ENCODE results near the gene HAS3. TPM values are rescaled to one million over a fixed set of nuclear protein-coding genes. Genes with fewer than 3 reads are reported as not detected.
"Not testable (repeated sequence)": the region's sequence is repeated elsewhere in the genome, so short reads cannot be mapped to it uniquely, and the experiment has no call there.

The HAS3 gene
- total RNA-seq, 6 donors from 2014 or later: 4.5 to 32.0 (median 15.8) TPM

DNA sequence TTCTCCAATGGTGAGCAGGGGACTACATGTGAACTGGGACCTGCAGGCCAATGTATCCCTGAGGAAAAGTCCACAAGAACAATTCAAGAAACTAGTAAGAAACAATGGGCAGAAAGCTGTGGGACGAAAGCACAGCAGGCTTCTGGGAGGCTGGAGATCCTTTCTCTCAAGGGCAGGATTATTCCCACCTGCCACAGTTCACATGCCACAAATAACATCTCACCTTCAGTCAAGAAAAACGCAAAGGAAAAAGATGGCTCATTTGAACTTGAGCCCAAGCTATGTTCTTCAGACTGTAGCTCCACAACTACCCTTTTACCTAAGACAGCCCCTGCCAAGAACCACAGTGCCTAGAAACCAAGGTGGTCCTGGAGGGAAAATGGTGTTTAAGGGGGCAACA lies 13.0 kb downstream of the HAS3 start:
- ATAC-seq (ENCODE audit: low FRiP score in 2 of 2): no peak
- H3K36me3 ChIP-seq: peaks cover 14 to 68% (median 59%) of the 10 kb centered on the region in 4 donors
- H3K27ac ChIP-seq: no peak overlapping the region
- 86 to 97% methylated on average over 2 of the region's 2 CpGs for WGBS, 2 donors
- no peak for DNase-seq
- TF ChIP-seq POLR2A (IDR thresholded peaks at IDR 0.05) (no peak), POLR2AphosphoS5 (IDR thresholded peaks at IDR 0.05) (no peak), EP300 (IDR thresholded peaks at IDR 0.05) (no peak), CTCF (IDR thresholded peaks at IDR 0.05) (no peak)
- H3K9me3 ChIP-seq: no peaks in the 10 kb centered on the region
- no peak overlapping the region for H3K4me3 ChIP-seq
- H3K27me3 ChIP-seq: no peaks in the 10 kb centered on the region
- peaks cover 0 to 14% (median 0%) of the 10 kb centered on the region in 4 donors for H3K4me1 ChIP-seq

DNA sequence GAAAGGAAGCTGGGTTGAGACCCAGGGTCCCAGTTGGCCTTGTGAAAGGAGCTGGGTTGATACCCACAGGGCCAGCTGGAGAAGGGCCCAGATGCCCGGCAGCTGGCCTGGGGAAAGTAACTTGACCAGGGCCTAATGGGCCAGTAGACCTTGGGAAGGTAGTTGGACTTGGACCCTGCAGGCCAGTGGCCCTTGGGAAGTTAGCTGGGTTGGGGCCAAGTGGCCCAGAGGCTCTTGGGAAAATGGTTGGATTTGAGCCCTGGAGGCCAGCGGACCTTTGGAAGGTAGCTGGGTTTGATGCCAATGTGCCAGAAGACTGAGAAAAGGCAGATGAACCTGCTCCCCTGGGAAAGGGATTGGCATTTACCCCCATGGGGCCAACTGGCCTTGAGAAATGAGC lies 13.5 kb downstream of the HAS3 start:
- no peaks in the 10 kb centered on the region for H3K27me3 ChIP-seq
- H3K4me1 ChIP-seq: peaks cover 0 to 14% (median 0%) of the 10 kb centered on the region in 4 donors
- WGBS, 2 donors: 84 to 100% methylated on average over 1 to 2 of the region's 2 CpGs
- no peak overlapping the region for H3K4me3 ChIP-seq
- no peaks in the 10 kb centered on the region for H3K9me3 ChIP-seq
- ATAC-seq (ENCODE audit: low FRiP score in 2 of 2): no peak
- DNase-seq: no peak
- no peak overlapping the region for H3K27ac ChIP-seq
- H3K36me3 ChIP-seq: peaks cover 14 to 64% (median 55%) of the 10 kb centered on the region in 4 donors
- TF ChIP-seq POLR2A (IDR thresholded peaks at IDR 0.05): no peak
- TF ChIP-seq EP300 (IDR thresholded peaks at IDR 0.05): no peak
- no peak for TF ChIP-seq CTCF (IDR thresholded peaks at IDR 0.05)
- no peak for TF ChIP-seq POLR2AphosphoS5 (IDR thresholded peaks at IDR 0.05)

DNA sequence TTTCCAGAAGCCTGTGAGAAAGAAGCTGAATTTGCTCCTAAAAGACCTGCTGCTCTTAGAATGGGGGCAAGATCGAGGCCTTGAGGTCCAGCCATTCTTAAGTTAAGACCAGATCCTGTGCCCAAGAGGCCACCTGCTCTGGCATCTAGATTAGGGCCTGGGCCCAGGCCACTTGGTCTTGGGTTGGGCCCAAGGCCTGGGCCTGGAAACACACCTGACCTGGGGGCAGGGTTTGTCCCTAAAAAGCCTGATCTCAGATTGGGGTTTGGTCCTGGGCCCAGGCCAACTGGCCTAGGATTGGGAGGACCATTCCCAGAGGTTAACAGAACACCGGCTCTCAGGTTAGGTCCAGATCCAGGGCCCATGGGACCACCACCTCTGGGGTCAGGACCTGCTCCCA lies 14.1 kb downstream of the HAS3 start:
- no peak for TF ChIP-seq POLR2A (IDR thresholded peaks at IDR 0.05)
- TF ChIP-seq POLR2AphosphoS5 (IDR thresholded peaks at IDR 0.05): no peak
- no peak for TF ChIP-seq CTCF (IDR thresholded peaks at IDR 0.05)
- TF ChIP-seq EP300 (IDR thresholded peaks at IDR 0.05): no peak
- ATAC-seq (ENCODE audit: low FRiP score in 2 of 2): no peak
- no peaks in the 10 kb centered on the region for H3K9me3 ChIP-seq
- no peak overlapping the region for H3K27ac ChIP-seq
- peaks cover 0 to 14% (median 0%) of the 10 kb centered on the region in 4 donors for H3K4me1 ChIP-seq
- peaks cover 14 to 59% (median 51%) of the 10 kb centered on the region in 4 donors for H3K36me3 ChIP-seq
- DNase-seq: no peak
- 93 to 100% methylated on average over 1 to 2 of the region's 2 CpGs for WGBS, 2 donors
- H3K4me3 ChIP-seq: no peak overlapping the region
- no peaks in the 10 kb centered on the region for H3K27me3 ChIP-seq

- peaks cover 0 to 14% (median 0%) of the 10 kb centered on the region in 4 donors for H3K4me1 ChIP-seq
- WGBS, 2 donors: 92% methylated on average over 8 to 19 of the region's 19 CpGs
- DNase-seq (no peak), ATAC-seq (ENCODE audit: low FRiP score in 2 of 2) (no peak)
- no peaks in the 10 kb centered on the region for H3K9me3 ChIP-seq
- no peak overlapping the region for H3K4me3 ChIP-seq
- H3K27me3 ChIP-seq: no peaks in the 10 kb centered on the region
- TF ChIP-seq POLR2A (IDR thresholded peaks at IDR 0.05): no peak
- TF ChIP-seq EP300 (IDR thresholded peaks at IDR 0.05): no peak
- TF ChIP-seq POLR2AphosphoS5 (IDR thresholded peaks at IDR 0.05): no peak
- TF ChIP-seq CTCF (IDR thresholded peaks at IDR 0.05): no peak
- no peak overlapping the region for H3K27ac ChIP-seq
- peaks cover 10 to 52% (median 47%) of the 10 kb centered on the region in 4 donors for H3K36me3 ChIP-seq
Observed at GRCh38 chr16:69120096-69120664, 14.7 kb downstream of the HAS3 start.

DNA sequence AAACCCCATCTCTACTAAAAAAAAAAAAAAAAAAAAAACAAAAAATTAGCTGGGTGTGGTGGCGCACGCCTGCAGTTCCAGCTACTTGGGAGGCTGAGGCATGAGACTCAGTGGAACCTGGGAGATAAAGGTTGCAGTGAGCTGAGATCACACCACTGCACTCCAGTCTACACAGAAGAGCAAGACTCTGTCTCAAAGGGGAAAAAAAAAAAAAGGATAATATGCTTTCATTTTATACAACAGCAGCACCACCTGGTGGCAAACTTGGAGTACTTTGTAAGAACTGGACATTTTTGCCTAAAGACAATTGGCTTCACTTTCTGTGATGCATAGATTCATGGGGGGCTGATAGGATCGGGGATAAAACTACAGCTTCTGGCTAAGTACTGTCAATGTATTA lies 18.5 kb downstream of the HAS3 start:
- peaks cover 5 to 29% (median 25%) of the 10 kb centered on the region in 4 donors for H3K36me3 ChIP-seq

DNA sequence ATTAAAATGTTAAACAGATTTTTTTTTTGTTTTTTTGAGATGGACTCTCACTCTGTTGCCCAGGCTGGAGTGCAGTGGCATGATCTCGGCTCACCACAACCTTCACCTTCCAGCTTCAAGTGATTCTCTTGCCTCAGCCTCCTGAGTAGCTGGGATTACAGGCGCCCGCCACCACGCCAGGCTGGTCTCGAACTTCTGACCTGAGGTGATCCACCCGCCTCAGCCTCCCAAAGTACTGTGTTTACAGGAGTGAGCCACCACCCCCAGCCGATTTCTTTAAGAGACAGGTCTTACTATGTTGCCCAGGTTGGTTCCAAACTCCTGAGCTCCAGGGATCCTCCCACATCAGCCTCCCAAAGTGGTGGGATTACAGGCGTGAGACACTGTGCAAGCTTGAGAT lies 19.0 kb downstream of the HAS3 start:
- H3K9me3 ChIP-seq; H3K27ac ChIP-seq; H3K4me3 ChIP-seq; ATAC-seq (ENCODE audit: low FRiP score in 2 of 2); H3K27me3 ChIP-seq: not testable (repeated sequence)
- WGBS, 2 donors: 81 to 90% methylated on average over 6 to 8 of the region's 8 CpGs
- peaks cover 0 to 12% (median 1%) of the 10 kb centered on the region in 4 donors for H3K4me1 ChIP-seq
- peak in 1 of 2 donors; percentile 15 for DNase-seq
- H3K36me3 ChIP-seq: peaks cover 5 to 24% (median 20%) of the 10 kb centered on the region in 4 donors

More for the DNA sequence above, 18.5 kb downstream of the HAS3 start:
- no peak overlapping the region for H3K27ac ChIP-seq
- TF ChIP-seq CTCF (IDR thresholded peaks at IDR 0.05) (peak in 5 of 6 experiments; percentile 49 to 72 (median 63)), EP300 (IDR thresholded peaks at IDR 0.05) (no peak)
- H3K4me1 ChIP-seq: peaks cover 0 to 12% (median 1%) of the 10 kb centered on the region in 4 donors
- no peaks in the 10 kb centered on the region for H3K9me3 ChIP-seq
- DNase-seq (peak in 1 of 2 donors; percentile 41), ATAC-seq (ENCODE audit: low FRiP score in 2 of 2) (peak; percentile 63 to 71)
- no peaks in the 10 kb centered on the region for H3K27me3 ChIP-seq
- WGBS, 2 donors: 85 to 87% methylated on average over 3 of the region's 3 CpGs
- H3K4me3 ChIP-seq: no peak overlapping the region

- not testable (repeated sequence) for H3K27ac ChIP-seq; DNase-seq; H3K27me3 ChIP-seq; ATAC-seq (ENCODE audit: low FRiP score in 2 of 2); H3K9me3 ChIP-seq; H3K4me3 ChIP-seq
- Histone ChIP-seq H3K36me3 (peaks cover under 1 to 18% (median 15%) of the 10 kb centered on the region in 4 donors), H3K4me1 (peaks cover 0 to 17% (median 1%) of the 10 kb centered on the region in 4 donors)
- 95 to 97% methylated on average over 14 of the region's 14 CpGs for WGBS, 2 donors
Observed at GRCh38 chr16:69124961-69125360, 19.5 kb downstream of the HAS3 start.

All from upper lobe of left lung (tissue), 6 donors.